ENCODE results near the gene ANO8. TPM values are rescaled to one million over a fixed set of nuclear protein-coding genes. Genes with fewer than 3 reads are reported as not detected.
A peak's percentile ranks its signal among the peaks of the same experiment; 100 is the strongest.

The ANO8 gene
- total RNA-seq, 1 donor, result 5.1 TPM

GRCh38 chr19:17331045-17331558 lies 3.6 kb downstream of the ANO8 start:
- no peak overlapping the region for H2AFZ ChIP-seq (ENCODE audit: low read length)
- H4K20me1 ChIP-seq (ENCODE audit: insufficient read depth, low read length), result no peaks in the 10 kb centered on the region
- no peak overlapping the region for H3K4me2 ChIP-seq (ENCODE audit: insufficient read depth, low read length)
- TF ChIP-seq, protein P1, sequence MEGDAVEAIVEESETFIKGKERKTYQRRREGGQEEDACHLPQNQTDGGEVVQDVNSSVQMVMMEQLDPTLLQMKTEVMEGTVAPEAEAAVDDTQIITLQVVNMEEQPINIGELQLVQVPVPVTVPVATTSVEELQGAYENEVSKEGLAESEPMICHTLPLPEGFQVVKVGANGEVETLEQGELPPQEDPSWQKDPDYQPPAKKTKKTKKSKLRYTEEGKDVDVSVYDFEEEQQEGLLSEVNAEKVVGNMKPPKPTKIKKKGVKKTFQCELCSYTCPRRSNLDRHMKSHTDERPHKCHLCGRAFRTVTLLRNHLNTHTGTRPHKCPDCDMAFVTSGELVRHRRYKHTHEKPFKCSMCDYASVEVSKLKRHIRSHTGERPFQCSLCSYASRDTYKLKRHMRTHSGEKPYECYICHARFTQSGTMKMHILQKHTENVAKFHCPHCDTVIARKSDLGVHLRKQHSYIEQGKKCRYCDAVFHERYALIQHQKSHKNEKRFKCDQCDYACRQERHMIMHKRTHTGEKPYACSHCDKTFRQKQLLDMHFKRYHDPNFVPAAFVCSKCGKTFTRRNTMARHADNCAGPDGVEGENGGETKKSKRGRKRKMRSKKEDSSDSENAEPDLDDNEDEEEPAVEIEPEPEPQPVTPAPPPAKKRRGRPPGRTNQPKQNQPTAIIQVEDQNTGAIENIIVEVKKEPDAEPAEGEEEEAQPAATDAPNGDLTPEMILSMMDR (IDR thresholded peaks at IDR 0.05; ENCODE audit: extremely low read depth, low read depth, low read length), result no peak
- no peak overlapping the region for H3K27ac ChIP-seq (ENCODE audit: low read depth, low read length)
- H3K36me3 ChIP-seq (ENCODE audit: insufficient read depth, low read length), result no peaks in the 10 kb centered on the region
- no peaks in the 10 kb centered on the region for H3K9me3 ChIP-seq (ENCODE audit: low read depth, low read length)
- no peaks in the 10 kb centered on the region for H3K27me3 ChIP-seq (ENCODE audit: insufficient read depth, low read length)
- H3K4me3 ChIP-seq (ENCODE audit: insufficient read depth, low read length), result no peak overlapping the region
- H3K4me1 ChIP-seq (ENCODE audit: insufficient read depth, low read length), result peaks cover 19% of the 10 kb centered on the region
- peak; percentile 87 for DNase-seq (ENCODE audit: insufficient read length, low spot score, missing footprints)
- no peaks in the 10 kb centered on the region for H3K79me2 ChIP-seq (ENCODE audit: insufficient read depth, low read length)

DNA sequence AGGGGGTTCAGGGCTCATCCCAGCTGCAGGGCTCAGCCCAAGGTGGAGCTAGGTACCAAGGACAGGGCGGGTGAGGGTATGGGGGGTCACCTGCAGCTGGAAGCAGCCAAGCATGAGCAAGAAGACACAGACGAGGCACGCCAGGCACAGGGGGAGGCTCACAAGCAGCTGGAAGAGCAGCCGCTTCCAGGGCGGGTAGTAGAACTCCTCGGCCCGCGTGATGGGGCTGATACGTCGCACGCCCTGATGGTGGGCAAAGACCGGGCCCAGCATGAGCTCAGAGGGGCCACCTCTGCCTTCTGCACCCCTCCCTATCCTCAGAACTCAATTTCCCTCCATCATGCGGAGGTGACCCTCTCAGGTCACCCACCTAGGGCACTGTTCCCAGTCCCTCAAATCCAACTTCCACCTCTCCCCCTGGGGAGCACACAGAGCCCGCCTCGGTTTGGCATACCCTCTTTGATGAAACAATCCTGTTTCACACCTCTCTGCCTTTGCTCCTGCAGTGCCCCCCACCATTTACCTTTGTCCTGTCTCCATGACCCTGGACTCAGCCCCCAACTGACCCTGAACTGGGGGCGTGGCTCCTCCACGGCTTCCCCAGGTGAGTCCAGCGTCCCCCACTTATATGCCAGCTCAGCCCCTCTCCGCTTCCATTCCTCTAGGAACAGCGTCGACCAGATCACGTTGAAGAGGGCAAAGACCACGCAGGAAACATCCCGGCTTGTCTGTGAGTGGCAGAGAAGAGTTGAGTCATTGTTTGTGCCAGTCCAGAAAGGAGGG lies 4.2 kb downstream of the ANO8 start:
- Histone ChIP-seq H4K20me1 (ENCODE audit: insufficient read depth, low read length) (no peaks in the 10 kb centered on the region), H2AFZ (ENCODE audit: low read length) (no peak overlapping the region), H3K4me2 (ENCODE audit: insufficient read depth, low read length) (no peak overlapping the region), H3K79me2 (ENCODE audit: insufficient read depth, low read length) (no peaks in the 10 kb centered on the region), H3K36me3 (ENCODE audit: insufficient read depth, low read length) (no peaks in the 10 kb centered on the region), H3K27me3 (ENCODE audit: insufficient read depth, low read length) (no peaks in the 10 kb centered on the region), H3K27ac (ENCODE audit: low read depth, low read length) (no peak overlapping the region), H3K9me3 (ENCODE audit: low read depth, low read length) (no peaks in the 10 kb centered on the region), H3K4me3 (ENCODE audit: insufficient read depth, low read length) (no peak overlapping the region), H3K4me1 (ENCODE audit: insufficient read depth, low read length) (peaks cover 24% of the 10 kb centered on the region)
- peak; percentile 67 for DNase-seq (ENCODE audit: insufficient read length, low spot score, missing footprints)
- TF ChIP-seq, protein P1 (IDR thresholded peaks at IDR 0.05; ENCODE audit: extremely low read depth, low read depth, low read length), result no peak

GRCh38 chr19:17329366-17330261 lies 5.0 kb downstream of the ANO8 start:
- Histone ChIP-seq H3K36me3 (ENCODE audit: insufficient read depth, low read length) (no peaks in the 10 kb centered on the region), H4K20me1 (ENCODE audit: insufficient read depth, low read length) (no peaks in the 10 kb centered on the region), H2AFZ (ENCODE audit: low read length) (no peak overlapping the region), H3K27me3 (ENCODE audit: insufficient read depth, low read length) (no peaks in the 10 kb centered on the region), H3K27ac (ENCODE audit: low read depth, low read length) (no peak overlapping the region), H3K9me3 (ENCODE audit: low read depth, low read length) (no peaks in the 10 kb centered on the region), H3K4me2 (ENCODE audit: insufficient read depth, low read length) (no peak overlapping the region), H3K4me1 (ENCODE audit: insufficient read depth, low read length) (peaks cover 18% of the 10 kb centered on the region), H3K4me3 (ENCODE audit: insufficient read depth, low read length) (no peak overlapping the region), H3K79me2 (ENCODE audit: insufficient read depth, low read length) (no peaks in the 10 kb centered on the region)
- DNase-seq (ENCODE audit: insufficient read length, low spot score, missing footprints), result peak; percentile 89
- TF ChIP-seq, protein P1 (IDR thresholded peaks at IDR 0.05; ENCODE audit: extremely low read depth, low read depth, low read length), result no peak

Measured in osteoblast (primary cell).